ENCODE measurements around the gene ZEB1.
A peak's percentile ranks its signal among the peaks of the same experiment; 100 is the strongest.
"Not testable (repeated sequence)": the region's sequence is repeated elsewhere in the genome, so short reads cannot be mapped to it uniquely, and the experiment has no call there.

ZEB1 gene

GRCh38 chr10:31515116-31515515 lies 196.1 kb downstream of the ZEB1 start:
- no peak for DNase-seq

GRCh38 chr10:31515819-31516402 lies 196.9 kb downstream of the ZEB1 start:
- no peak for DNase-seq

DNA sequence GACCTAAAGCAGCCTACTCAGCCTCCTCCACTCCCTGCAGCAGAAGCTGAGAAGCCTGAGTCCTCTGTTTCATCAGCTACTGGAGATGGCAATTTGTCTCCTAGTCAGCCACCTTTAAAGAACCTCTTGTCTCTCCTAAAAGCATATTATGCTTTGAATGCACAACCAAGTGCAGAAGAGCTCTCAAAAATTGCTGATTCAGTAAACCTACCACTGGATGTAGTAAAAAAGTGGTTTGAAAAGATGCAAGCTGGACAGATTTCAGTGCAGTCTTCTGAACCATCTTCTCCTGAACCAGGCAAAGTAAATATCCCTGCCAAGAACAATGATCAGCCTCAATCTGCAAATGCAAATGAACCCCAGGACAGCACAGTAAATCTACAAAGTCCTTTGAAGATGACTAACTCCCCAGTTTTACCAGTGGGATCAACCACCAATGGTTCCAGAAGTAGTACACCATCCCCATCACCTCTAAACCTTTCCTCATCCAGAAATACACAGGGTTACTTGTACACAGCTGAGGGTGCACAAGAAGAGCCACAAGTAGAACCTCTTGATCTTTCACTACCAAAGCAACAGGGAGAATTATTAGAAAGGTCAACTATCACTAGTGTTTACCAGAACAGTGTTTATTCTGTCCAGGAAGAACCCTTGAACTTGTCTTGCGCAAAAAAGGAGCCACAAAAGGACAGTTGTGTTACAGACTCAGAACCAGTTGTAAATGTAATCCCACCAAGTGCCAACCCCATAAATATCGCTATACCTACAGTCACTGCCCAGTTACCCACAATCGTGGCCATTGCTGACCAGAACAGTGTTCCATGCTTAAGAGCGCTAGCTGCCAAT lies 202.2 kb downstream of the ZEB1 start:
- DNase-seq = no peak

- no peak for DNase-seq
Measured at GRCh38 chr10:31522820-31523219, 203.8 kb downstream of the ZEB1 start.

DNA sequence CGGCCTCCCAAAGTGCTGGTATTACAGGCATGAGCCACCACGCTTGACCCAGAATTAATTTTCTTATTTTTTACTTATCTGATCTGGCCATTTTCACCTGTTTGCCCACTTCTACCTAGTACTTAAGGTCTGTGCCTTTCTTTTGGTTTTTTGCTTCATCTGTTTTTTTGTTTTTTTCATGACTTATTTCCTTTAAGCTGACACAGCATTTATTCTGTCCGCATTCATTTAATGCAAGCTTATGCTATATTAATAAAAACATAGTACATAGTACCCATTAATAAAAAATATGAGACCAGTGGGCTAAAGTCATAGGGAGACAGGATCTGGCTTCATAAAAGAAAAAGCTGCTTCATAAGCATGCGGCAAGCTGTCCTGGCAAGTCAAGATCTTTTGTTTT lies 205.4 kb downstream of the ZEB1 start:
- DNase-seq = no peak

- no peak for DNase-seq
Measured at GRCh38 chr10:31526178-31526577, 207.2 kb downstream of the ZEB1 start.

DNA sequence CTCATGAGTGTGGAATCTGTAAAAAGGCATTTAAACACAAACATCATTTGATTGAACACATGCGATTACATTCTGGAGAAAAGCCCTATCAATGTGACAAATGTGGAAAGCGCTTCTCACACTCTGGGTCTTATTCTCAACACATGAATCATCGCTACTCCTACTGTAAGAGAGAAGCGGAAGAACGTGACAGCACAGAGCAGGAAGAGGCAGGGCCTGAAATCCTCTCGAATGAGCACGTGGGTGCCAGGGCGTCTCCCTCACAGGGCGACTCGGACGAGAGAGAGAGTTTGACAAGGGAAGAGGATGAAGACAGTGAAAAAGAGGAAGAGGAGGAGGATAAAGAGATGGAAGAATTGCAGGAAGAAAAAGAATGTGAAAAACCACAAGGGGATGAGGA lies 207.7 kb downstream of the ZEB1 start:
- no peak for DNase-seq

DNA sequence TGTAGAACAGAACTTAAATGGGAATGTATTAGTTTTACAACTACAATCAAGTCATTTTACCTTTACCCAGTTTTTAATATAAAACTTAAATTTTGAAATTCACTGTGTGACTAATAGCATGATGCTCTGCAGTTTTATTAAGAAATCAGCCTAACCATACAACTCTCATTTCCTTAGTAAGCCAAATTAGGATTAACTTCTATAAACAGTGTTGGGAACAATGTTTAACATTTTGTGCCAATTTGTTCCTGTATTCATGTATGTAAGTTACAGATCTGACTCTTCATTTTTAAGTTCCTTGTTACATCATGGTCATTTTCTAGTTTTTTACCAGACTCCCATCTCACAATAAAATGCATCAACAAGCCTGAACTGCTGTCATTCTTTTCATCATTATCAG lies 209.8 kb downstream of the ZEB1 start:
- DNase-seq = no peak

- no peak for DNase-seq
Measured at GRCh38 chr10:31536302-31536701, 217.3 kb downstream of the ZEB1 start.

- no peak for DNase-seq
Measured at GRCh38 chr10:31549896-31550295, 230.9 kb downstream of the ZEB1 start.

- no peak for DNase-seq
Measured at GRCh38 chr10:31554556-31554955, 235.5 kb downstream of the ZEB1 start.

DNA sequence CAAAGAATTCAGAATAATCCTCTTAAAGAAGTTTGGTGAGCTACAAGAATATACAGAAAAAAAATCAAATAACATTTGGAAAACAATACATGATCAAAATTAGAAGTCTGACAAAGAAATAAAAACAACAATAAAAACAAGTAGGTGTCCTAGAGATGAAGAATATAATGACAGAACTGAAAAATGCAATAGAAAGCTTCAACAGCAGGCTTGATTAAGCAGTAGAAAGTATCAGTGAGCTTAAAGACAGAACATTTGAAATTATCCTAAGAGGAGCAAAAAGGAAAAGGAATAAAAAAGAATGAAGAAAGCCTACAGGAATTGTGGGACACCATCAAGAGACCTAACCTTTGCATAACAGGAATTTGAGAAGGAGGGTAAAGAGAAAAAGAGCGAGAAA lies 238.8 kb downstream of the ZEB1 start:
- DNase-seq = no peak

DNA sequence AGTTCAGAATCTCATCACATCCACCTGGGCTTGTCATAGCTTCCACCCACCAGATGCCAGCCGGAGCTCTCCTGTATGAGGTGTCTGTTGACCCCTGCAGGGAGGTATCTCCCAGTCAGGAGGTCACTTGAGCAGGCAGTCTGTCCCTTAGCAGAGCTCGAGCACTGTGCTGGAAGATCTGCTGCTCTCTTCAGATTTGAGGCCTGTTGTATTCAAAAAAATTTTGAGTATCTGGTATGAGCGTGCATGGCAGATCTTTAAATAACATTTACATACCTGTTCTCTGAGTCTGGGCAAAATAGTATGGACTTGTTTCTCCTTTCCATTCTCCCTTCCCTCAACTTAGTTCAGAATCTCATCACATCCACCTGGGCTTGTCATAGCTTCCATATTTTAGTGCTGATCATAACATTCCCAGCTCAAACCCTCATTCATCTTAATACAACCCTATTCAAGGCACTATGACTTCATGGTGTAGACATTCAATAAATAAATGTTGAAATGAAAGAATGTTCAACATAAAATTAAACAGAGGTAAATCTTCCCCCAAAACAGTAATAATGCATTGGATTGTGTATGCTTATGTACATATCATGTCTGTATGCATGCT lies 249.3 kb downstream of the ZEB1 start:
- not testable (repeated sequence) for DNase-seq

GRCh38 chr10:31574577-31574976 lies 255.6 kb downstream of the ZEB1 start:
- no peak for DNase-seq

DNA sequence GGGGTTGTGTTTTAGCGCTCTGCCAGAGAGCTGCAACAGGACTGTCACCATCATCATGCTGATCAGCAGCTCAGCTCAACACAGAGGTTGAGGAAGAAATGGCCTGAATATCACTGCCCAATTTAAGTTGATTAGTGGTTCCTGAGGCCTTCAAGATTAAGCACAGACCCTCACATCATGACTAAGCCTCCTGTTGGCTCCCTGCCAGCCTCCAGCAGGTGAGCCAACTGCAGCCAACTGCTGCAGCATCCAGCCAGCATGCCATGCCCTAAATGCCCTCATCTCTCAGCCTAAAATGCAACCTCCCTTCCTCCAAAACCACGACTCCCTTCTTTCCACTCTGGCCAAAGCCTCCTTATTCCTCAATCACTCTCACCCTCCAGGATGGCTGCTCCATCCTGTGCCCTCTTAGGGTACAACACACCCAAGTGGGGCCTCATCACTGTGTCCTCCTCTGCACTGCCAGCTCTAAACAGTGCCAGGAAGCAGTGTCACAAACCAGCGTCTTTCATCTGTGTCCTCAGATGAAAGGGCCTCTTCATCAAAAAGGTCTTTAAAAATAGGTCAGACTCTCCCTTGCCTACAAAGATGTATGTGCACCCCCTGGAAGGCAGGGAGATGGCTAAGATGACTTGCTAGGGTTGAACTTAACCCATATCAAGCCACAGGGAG lies 259.3 kb downstream of the ZEB1 start:
- DNase-seq = peak; percentile 11

DNA sequence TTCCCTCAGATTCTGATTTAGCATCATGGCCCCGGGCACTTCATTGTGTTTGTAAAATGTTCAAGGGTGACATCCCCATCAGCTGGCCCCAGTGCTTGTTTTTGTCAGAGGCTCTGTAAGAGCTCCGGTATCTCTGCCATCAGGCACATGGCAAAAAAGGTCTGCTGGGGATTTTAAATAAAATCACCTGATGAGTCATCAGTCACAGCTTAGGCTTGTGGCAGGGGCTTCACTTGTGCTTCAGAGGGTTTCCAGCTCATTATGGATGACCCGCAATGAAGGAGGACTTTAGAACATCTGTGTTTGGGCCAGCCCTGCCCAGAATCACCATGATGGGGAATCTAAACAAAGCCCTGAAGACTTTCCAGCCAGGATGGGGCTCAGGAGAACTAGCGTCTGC lies 259.9 kb downstream of the ZEB1 start:
- DNase-seq = no peak
